Activated T-cell treated with anti-CD3 and anti-CD28 coated beads for 1 hour (primary cell): ENCODE data around the gene EEFSEC.

Source experiments
- DNase-seq: peaks from one replicate; pipeline ENCODE4 v3.0.0-alpha.2; 2020; ENCODE audit warnings: low read depth

The EEFSEC gene

DNA sequence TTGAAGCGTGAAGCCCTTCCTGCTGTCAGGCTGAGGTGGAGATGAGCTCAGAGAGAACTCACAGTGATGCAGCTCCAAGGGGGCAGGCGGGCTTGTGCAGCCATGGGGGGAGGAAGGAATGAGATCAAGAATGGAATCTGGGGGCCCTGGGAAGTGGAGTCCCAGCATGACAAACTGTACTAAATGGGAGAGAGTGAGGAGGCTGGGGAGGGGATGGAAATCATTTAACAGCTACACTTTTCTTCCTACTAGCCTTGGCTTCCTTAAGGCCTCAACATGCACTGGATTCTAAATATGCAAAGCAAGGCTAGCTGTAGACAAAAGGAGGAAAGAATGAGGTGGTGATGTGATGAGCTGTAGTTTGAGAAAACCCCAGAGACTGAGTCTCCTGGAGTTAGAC lies 133.9 kb downstream of the EEFSEC start:
- no peak for DNase-seq

DNA sequence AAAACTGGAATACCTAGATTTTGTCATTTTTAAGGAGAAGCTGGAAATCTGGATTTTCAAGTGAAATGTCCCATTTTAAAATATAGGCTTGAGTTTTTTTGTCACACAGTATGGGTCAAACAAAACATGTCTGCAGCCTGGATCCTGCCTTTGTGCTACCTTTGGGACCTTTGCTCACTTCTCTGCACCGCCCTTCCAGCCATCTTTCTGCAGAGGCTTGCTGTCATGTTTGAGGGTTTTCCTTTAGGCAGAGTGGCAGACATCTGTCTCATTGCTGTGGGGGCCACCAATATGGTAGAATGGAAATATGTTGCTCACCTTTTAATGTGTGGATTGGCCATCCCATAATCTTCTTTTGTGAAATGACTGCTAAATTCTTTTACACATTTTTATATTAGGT lies 136.3 kb downstream of the EEFSEC start:
- no peak for DNase-seq

DNA sequence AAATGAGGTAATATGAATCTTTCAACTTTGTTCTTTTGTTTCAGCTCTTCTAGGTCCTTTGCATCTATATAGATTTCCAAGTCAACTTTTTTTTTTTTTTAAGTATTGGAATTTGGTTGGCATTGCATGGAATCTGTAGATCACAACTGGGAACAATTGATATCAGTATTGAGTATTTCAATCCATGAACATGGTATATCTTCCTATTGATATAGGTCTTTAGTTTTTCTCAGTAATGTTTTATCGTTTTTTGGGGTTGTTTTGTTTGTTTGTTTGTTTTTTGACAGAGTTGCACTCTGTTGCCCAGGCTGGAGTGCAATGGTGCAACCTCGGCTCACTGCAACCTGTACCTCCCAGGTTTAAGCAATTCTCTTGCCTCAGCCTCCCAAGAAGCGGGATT lies 137.2 kb downstream of the EEFSEC start:
- DNase-seq, result no peak

DNA sequence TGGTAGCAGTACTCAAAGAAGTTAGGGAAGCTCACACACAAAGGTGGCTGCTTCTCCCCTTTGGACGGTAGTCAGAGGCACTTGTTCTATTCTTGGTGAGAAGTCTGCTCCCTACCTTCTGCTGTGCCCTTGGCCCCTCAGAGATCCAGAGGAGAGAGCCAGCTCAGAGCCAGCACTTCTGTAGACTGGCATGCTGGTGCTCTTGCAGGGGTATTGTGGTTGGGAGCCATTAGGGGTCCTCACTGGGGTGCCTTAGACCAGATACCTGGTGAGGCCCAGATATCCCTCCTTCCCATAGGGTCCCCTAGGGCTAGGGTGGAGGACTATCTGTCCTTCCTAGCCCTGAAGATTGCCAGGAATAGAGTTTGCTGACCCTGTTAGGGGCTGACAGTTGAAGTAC lies 140.6 kb downstream of the EEFSEC start:
- no peak for DNase-seq

DNA sequence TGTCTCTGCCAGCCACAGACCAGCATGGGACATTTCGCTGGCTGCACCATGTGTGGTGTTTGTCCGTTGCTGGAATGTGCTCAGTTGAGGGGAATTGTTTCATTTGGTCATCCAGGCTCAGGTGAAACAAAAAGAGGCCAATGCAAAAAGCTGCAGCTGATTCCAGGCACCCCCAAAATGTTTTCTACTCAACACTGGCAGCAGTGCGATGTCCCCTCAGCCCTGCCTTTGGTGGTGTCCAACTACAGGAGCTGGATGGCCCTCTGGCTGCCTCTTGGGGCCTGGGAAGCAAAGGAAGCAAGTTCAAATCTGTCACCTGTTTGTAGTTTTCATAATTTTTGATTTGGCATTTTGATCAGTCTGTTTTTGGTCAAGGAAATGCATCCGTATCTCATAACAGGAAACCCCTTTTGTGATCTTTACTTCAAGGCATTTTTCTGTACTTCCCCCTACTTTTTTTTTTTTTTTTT lies 141.8 kb downstream of the EEFSEC start:
- DNase-seq, result no peak

DNA sequence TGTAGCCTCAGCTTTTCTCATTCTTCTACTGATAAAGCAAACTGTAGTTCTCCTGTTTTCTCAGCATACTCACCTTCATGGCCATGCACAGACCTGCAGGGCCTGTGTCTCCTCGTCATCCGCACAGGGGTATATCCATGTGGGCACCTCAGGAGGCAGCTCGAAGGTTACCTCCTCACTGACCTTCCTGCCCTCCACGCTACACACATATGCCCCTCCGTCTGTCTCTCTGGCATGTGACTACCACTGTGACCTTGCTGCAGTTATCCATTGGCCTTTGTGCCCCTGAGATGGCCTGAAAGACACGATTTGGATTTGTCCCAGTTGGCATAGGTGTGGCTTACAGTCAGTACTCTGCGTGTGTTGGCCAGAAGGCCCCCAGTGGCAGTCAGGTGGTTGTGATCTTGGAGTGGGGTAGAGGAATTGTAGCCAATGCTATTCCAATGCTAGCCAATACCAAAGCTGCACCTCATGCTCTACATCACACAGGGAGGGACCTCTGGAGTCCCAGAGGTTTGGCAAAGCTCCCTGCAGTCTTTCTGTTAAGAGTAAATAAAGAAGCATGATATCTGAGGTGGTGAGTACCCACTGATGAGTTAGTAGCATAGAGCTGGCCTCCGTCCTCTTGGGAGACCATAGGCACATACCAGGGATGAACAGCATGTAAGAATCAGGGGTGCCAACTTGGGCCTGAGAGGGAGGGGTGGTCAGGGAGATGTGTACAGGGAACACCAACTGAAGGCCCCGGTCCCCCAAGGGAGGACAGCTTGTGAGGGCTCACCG lies 143.4 kb downstream of the EEFSEC start:
- DNase-seq, result no peak

DNA sequence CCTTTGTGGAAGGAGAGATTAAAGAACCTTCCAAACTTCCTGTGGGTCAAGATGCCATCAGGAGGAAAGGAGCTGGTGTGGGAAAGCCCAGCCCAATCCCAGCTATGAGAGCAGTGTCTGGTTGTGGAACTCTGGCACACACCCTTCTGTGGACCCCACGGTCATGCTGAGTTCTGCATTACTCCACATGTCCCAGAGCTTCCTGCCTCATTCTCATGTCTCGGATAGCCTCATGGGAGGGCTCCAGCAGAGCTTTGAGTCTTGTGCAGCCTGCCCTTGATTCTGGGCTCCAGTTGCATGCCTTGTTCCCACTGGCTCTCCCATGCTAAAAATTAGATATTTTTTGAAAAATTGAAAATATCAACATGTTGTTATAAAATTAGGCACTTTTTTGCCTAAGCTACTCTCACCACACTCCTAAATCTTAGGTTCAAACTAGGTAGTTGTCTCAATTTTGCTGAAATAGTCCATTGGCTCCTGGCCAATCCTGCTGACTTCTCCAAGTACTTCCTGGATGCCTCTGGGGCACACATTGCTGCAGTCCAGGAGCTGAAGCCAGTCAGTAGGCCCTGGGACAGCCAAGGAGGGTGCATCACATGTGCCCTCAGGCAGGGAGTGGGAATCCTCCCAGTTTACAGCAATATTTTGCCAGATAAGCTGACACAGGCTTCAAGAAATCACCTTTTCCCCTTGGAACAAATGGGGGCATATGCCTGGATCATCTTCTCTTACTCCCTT lies 144.3 kb downstream of the EEFSEC start:
- no peak for DNase-seq

DNA sequence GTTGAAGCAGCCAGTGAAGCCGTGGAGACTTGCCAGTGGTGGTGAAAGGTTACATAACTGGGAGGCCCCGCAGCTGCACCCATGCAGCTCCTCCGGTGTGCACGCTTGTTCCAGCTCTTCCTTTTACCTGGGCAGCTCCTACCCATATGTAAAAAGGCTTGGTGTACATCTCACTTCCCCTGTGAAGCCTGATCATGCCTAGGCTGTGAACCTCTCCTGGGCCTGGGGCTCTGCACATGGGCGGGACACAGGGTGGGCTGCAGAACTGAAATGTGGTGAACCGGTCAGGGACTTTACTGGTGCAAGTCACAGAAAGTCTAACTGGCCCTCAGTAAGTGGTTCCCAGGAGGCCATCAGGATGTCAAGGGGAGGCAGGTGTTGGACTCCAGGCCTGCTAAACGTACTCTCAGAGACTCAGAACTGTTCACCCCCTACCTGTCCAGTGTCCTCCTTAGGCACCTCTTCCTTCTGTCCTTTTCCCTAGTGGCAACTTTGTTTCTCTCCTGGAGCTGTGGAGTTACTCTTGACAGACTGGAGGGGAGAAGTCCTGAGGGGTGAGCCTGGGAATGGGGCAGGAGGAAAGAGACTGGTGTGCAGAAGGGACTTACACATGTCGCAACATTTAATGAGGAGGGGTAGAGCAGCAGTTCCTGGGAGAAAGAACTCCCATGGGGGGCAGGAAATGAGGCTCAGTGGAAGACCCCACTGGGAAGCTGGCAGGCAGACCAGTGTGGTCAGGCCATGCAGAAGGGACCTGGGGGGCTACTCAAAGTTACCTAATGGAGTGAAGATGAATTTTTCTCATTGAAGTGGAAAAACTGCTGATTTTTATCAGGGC lies 148.1 kb downstream of the EEFSEC start:
- no peak for DNase-seq

DNA sequence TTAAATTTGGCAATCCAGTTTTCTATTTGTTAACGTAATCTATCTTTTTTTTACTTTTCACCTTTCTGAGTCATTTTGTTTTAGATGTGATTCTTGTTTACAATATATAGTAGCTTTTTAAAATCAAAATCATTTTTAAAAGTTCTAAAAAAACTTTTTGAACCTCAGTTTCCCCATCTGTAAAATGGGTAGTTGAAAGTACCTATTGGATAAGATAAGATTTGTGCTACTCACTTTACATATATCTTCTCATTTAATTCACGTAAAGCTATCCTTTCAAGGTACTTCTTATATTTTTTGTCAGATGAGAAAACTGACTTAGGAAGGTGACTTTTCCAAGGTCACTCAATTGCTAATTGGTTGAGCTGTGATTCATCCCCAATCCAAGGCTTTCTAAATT lies 153.2 kb downstream of the EEFSEC start:
- DNase-seq, result no peak

DNA sequence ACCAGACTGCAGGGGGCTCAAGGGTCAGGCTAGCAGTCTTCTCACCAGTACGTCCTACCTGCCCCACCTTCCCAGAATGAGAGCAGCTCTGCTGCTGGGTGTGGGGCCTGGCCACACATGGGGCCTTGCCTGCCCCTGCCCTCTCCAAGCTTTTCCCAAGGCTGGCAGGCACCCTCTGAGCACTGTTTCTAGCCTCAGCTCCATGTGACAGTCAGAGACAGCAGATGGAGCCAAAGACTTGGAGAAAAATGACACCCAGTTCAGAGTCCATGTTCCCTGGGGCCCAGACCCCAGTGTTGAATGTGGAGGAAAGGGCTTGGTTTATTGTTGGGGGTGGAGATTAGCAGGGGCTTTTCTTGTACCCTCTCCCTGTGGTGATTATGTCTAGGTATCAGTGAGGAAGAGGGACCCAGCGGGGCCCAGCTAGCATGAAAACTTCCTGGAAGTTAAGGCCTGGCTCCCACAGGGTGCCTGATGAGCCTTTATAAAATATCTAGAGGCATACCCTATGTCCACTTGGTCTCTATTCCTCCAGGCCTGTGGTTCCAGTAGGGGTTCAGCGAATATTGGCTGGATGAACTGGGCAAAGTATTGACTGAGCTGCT lies 153.8 kb downstream of the EEFSEC start:
- no peak for DNase-seq

DNA sequence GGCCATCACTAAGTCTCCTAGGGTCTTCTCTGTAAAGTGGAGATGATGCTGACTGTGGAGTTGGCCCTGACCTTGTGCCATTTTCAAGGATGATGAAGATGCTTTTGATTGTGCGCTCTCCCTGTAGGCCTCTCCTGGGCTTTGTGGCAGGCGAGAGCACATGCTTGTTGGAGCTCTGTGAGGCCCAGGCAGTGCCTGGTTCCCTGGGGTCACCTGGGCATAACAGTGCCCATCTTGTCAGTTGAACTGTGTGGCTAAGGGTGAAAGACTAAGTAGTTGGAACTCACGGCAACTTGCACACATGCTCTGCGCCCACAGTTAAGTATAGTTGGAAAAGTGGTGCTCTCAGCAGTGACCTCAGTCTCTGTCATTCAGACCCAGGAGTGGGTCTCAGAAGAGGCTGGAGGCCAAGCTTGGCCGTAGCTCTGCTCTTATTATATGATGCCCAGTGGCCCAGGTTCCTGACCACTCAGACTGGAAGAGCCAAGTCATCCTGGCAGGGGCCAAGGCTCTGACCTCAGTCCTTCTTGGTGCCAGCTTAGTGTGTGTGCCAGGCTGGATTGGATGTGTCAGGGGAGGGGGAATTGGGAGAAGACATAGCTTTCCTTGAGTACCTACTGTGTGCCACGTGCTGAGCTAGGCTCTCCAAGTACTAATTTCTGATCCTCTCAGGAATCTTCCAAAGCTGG lies 154.6 kb downstream of the EEFSEC start:
- DNase-seq, result no peak

DNA sequence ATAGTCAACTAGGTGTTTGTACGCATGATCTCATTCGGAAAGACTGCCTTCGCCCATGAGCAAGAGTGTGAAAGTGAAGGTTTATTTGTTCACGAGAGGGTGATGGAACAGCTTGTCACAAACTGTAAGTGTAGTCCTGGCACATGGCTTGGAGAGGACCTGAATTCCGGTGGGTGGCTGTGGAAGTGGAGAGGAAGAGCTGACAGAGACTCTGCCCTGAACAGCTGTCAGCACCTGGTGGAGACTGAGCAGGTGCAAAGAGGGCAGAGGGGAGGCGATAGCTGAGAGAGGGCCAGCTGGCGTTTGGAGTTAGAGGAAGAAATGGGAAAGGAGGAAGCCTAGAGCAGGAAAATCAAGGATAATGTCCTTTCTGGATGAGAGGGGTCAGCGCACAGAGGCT lies 155.7 kb downstream of the EEFSEC start:
- no peak for DNase-seq

DNA sequence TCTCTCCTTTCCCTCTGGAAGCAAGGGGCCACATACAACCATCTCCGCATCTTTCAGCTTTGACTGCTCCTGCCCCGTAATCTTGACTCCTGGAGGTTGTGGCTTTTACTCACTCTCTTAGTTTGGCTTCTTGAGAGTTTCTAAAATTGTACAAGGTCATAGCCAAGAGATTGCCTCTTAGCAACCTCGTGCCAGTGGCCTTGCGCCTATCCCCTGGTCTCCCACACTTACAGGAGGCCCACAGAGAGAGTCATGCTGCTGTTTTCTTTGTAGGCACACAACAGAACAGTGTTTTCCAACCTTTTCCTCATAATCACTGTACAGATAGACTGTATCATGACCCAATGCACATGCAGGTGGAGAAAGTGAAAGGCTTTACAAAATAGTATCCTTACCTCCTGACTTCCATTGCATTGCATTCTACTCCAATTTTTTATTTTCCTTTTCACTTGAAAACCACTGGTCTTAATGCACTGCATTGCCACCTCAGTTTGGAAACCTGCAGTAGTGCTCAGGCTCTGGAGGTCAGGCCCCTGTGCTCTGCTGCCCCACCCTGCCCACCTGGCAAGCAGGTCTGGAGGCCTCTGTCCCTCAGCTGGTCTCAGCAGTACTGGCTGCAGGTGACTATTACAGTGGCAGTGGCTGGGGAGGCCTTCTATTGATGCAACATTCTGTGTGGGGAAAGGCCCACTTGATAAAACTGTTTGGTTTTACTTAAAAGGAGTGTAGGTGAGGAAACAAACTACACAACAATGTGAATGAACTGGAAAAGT lies 157.2 kb downstream of the EEFSEC start:
- no peak for DNase-seq

DNA sequence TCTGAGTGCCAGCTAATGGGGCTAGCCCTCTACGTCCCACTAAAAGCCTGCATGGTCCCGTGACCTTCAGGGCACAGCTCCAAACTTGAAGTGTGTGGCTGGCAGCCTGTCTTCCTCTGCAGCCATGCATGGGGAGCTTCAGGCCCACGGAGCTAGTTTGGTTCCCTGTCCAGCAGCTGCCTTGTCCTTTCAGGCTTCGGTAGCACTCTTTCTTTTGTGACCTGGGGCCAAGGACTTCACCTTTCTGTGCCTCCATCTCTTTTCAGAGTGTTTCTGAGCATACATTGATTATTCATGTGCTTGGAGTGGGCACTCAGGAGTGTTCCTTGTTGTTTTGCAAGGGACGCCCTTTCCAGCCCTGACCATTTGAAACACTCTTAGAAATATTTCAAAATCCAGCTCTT lies 158.2 kb downstream of the EEFSEC start:
- no peak for DNase-seq

DNA sequence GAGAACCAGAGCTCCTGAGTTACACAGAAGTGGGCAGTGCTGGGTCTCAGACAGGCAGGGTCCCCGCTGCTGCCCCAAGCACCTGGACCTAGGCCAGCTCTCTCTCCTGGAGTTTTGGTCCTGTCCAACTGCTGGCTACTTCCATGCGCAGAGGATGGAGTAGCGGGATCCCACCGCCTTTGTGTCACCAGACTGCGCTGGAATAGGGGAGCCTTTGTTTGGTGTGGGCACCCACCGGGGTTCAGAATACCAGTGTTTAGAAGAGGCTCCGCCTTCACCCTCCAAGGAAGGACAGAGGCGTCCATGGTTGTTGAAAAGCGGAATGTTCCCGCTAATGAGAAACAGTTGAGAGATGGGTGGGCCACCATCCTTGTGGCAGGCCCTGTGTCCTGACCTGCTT lies 159.0 kb downstream of the EEFSEC start:
- no peak for DNase-seq

DNA sequence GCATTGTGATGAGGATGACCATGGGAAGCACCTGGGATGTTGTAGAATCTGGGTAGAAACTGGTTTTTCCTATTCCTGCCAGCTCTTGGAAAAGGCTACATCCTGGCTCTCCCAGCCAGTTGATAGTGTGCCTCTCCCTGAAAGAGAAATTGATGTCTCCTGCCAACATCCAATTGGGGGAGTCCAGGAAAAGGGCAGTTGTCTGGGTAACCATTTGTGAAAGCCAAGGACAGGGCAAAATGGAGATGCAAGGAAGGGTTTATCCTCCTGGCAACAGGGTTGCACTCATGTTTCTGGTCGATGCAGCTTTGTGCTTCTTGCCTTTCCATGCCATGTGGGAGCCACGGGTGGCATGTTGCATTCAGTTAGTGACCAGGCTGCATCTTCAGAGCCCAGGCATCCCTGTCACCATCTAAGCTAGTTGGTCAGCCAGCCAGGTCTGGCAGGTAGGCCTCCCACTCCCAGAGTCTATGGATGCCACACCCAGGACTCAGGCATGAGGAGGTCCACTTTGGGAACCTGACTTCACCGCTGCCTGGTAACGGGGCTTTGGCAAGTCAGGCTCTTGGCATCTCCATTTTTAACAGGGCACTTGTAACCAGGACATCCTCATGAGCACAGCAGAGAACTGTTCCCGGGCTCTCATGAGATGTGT lies 159.9 kb downstream of the EEFSEC start:
- no peak for DNase-seq

DNA sequence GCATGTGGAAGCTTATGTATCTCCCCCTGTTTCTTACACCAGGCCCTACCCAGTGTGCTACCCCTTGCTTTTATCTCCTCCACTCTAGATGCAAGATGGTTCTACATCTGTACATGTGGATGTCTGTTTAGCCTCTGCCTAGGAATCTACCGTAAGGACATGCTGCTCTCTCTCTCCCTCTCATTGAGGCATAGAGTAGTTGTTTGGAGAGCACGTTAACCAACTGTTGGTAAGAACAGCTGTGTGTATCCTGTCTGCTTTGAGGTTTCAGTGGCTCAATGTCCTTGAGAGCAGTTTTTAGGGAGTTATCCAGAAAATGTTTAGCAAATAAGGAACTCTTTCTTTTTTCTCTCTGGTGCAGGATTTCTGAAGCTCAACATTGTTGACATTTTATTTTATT lies 160.7 kb downstream of the EEFSEC start:
- DNase-seq, result no peak

DNA sequence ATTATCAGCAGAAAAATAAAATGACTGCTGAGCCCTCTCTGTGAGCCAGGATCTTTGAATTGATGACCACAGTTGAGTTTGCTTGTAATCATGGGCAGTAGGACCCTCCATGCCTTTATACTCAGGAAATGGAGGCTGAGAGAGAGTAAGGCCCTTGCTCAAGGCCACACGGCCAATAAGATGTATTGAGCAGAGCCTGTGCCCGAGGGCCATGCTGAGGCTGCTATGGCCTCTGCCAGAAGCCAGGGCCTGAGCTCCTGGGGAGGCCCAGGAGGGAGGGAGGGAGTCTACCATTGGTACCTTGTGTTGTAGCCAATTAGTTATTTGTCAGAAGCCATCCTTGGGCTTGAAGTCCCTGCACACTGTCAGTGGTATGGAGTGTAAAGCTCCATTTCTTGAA lies 162.0 kb downstream of the EEFSEC start:
- no peak for DNase-seq

DNA sequence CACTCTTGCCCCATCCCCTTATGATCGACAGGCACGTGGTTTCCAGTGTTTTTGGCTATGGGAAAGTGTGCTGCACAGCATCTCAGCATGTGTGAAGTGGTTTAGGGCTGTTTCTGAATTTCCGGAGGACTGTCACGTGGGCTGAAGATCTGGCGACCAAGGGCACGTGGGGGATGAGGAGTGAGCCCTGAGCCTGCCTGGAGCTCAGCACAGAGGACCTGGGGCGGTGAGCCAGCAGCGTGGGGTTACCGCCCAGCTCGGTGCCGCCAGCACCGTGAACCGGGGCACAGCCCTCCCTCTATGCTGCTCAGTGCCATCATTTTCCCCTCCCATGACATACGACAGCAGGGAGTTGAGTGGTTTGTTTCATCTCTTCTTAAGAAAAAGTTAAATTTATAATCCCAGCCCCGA lies 163.2 kb downstream of the EEFSEC start:
- DNase-seq, result peak; percentile 44

DNA sequence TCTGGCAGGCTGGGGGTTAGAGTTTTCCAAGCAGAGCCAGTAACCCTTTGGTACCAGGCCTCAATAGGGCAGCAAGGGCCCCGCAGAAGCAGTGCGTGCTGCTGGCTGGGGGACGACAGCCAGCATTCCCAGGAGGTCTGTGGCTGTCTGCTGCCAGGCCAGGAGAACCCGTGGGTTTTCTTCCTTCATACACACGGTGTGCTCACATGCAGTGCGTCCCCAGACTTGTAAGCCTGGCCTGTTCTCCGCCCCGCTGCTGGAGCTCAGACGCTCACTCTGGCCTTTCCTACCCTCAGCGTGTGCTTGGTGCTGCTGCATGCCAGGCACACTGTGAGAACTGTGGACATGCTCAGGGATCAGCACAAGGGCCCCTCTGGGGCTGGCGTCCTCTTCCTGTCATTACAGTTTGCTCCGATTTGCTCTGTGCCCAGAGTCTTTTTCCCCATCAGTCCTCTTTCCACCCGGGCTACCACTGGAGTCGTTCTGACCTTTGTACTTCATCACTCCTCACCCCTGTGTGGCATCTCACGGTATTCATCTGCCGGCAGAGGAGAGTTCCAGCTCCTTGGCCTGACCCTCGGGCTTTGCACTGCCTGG lies 163.9 kb downstream of the EEFSEC start:
- DNase-seq, result no peak
